Activated CD8-positive, alpha-beta memory T cell treated with anti-CD3 and anti-CD28 coated beads, Interleukin-2, amount 10 ng/mL, durations not matched to agents 7 days and 5 days (primary cell): ENCODE results near the gene CADM1. TPM values are rescaled to one million over a fixed set of nuclear protein-coding genes. Genes with fewer than 3 reads are reported as not detected.
A peak's percentile ranks its signal among the peaks of the same experiment; 100 is the strongest.

Experiments
- ATAC-seq: fragments of 150-1000 bp; cut with Tn5 transposase; one replicate; pipeline ENCODE4 v1.10.0; 2021; ENCODE audit warnings: moderate library complexity
- CTCF ChIA-PET: fragments of 350-600 bp; sonication (Branson Sonifier 250); formaldehyde crosslinking; loops from one replicate; lab custom pipeline; 2021; ENCODE audit warnings: antibody characterized with exemption; lab: Charles Lee
- DNase-seq: peaks from one replicate; pipeline ENCODE4 v3.0.0-alpha.2; 2020
- H3K27ac Mint-ChIP-seq: one replicate; pipeline ENCODE4 v1.8.0; 2021; ENCODE audit warnings: mild to moderate bottlenecking, mixed read lengths
- H3K27me3 Mint-ChIP-seq: one replicate; pipeline ENCODE4 v1.8.0; 2021; ENCODE audit warnings: mixed read lengths
- H3K36me3 Mint-ChIP-seq: one replicate; pipeline ENCODE4 v1.8.0; 2021; ENCODE audit warnings: mild to moderate bottlenecking, mixed read lengths
- H3K4me1 Mint-ChIP-seq: one replicate; pipeline ENCODE4 v1.8.0; 2021; ENCODE audit warnings: mixed read lengths
- H3K4me3 Mint-ChIP-seq: one replicate; pipeline ENCODE4 v1.8.0; 2021; ENCODE audit warnings: mild to moderate bottlenecking, moderate library complexity, mixed read lengths
- H3K9me3 Mint-ChIP-seq: one replicate; pipeline ENCODE4 v1.8.0; 2022; ENCODE audit warnings: low read depth, mixed read lengths
- total RNA-seq, 2 experiments: library from RNA; stranded (reverse); gene quantifications; one replicate each; pipeline ENCODE4 v1.2.3, GENCODE V29; 2021

CADM1 gene
- total RNA-seq: 1 to 10 TPM in 1 of 2 experiments, under 1 TPM in 1; 0.76 to 1.2 TPM

DNA sequence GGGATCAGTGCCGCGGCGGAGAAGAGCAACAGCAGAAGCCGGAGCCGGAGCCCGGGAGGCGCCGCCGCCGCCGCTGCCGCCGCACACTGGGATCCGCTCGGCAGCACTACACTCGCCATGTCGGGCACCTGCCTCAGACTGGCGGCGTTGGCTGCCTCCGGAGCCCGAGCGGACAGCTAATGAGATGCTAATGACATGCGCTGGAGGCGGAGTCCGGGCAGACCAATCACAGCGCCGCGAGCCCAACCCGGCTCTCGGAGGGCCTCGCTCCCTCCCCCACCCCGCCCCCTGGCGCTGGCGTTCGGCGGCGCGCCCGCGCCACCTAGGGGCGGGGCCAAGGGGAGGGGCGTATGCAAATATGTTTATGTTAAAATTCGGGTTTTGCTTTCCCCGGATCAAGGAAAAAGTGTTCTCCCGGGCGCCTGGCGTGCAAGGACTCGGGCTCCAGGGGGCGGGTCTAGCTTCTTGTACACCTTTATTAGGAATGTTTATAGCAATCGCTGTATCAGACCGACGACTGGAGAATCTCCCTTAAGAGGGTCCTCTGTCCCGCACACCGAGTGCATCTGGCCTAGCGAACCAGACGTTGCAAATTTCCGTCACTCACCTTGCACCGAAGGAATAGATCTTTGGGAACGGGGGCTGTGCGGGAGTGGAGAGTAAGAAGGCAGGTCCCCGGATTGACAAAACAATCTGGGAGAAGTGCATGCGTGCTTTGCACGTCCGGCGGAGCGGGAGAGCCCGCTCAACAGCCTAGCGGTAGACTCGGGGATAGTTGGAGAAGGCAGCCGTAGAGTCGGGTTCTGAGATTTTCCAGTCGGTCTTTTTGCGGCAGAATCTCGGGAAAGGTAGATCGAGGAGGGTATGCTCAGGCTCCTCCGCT lies at the start of gene CADM1:
Gene CADM1, minus strand, starts transcription at position 140 of the 883 bp plus-strand sequence.
- H3K4me1 Mint-ChIP-seq: peaks cover 5% of the 10 kb centered on the region
- peak within 1 kb of the TSS; percentile 58 for H3K4me3 Mint-ChIP-seq
- DNase-seq (peak; percentile 79), ATAC-seq (peak; percentile 92)
- H3K9me3 Mint-ChIP-seq: no peaks in the 10 kb centered on the region
- peak within 1 kb of the TSS; percentile 7 for H3K27ac Mint-ChIP-seq
- CTCF ChIA-PET: no interaction called here
- peaks cover 28% of the 10 kb centered on the region for H3K27me3 Mint-ChIP-seq
- H3K36me3 Mint-ChIP-seq: no peaks in the 10 kb centered on the region

DNA sequence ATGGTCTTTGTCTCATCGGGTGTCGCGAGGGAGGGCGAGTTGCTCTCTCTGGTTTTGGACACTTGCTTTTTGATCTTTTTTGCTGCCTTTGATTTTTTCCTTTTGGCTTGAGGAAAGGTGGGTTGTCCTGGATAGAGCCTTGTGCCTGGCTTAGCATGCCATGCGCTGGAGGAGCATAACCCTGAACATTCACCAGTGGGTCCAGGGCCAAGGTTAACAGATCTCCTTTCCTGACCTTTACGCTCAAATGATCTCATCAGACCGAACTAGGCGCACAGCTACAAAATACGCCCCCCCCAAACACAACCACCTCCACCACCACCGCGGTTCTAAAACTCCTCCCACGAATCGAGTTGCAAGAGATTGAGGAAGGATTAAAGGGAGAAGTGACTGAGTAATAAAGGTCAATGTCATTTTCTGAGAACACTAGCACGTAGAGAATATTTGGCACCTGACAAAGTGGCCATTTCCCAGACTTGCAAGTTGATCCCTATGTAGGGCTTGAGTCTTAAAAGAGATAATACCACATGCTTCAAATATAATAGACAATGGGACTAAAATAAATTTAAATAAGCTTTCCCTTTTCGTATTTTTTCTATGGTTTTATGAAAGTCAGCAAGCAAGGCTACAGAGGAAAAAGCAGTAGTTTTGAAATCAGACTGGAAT lies 48.7 kb upstream of the CADM1 start:
- Mint-ChIP-seq H3K27me3 (no peaks in the 10 kb centered on the region), H3K4me1 (no peaks in the 10 kb centered on the region), H3K4me3 (no peak overlapping the region), H3K36me3 (no peaks in the 10 kb centered on the region), H3K27ac (no peak overlapping the region), H3K9me3 (no peaks in the 10 kb centered on the region)
- DNase-seq: no peak
- ATAC-seq: no peak
- CTCF ChIA-PET: no interaction called here

DNA sequence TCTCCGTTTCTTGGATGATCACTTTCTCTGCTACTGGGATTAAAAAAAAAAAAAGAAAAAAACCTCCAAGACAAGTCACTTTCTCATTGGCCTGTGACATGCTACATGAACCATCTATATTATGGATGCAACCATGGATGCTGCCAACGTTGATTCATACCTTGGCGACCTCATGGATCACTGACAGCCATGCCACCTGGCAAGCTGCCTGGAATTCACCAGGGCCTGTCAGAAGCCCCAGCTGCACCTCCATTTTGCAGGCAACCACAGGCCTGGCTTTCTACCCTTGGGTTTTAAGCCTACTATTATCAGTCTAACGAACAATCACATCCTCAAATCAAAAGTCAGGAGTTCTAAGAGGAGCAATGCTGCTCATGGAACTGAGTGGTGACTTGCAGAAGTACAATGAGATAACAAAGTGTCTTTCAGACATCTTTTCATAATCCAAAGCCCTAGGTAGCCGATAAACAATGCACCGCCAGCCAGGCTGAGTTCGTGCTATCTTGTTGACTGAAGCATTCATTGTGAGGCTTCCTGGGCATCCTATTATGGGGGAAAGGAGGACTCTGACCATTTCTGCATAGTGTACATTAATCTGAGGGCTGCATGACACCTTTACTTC lies 48.0 kb upstream of the CADM1 start:
- CTCF ChIA-PET: no interaction called here
- no peak overlapping the region for H3K4me3 Mint-ChIP-seq
- ATAC-seq (no peak), DNase-seq (no peak)
- H3K4me1 Mint-ChIP-seq: no peaks in the 10 kb centered on the region
- no peaks in the 10 kb centered on the region for H3K27me3 Mint-ChIP-seq
- H3K36me3 Mint-ChIP-seq: no peaks in the 10 kb centered on the region
- H3K27ac Mint-ChIP-seq: no peak overlapping the region
- H3K9me3 Mint-ChIP-seq: peaks cover 2% of the 10 kb centered on the region

GRCh38 chr11:115550291-115551059 lies 46.3 kb upstream of the CADM1 start:
- ATAC-seq: no peak
- Mint-ChIP-seq H3K27me3 (no peaks in the 10 kb centered on the region), H3K4me3 (no peak overlapping the region), H3K4me1 (no peaks in the 10 kb centered on the region), H3K9me3 (peaks cover 2% of the 10 kb centered on the region), H3K27ac (no peak overlapping the region), H3K36me3 (no peaks in the 10 kb centered on the region)
- no peak for DNase-seq
- CTCF ChIA-PET: no interaction called here

GRCh38 chr11:115548878-115549528 lies 44.8 kb upstream of the CADM1 start:
- Mint-ChIP-seq H3K36me3 (no peaks in the 10 kb centered on the region), H3K4me3 (no peak overlapping the region), H3K4me1 (no peaks in the 10 kb centered on the region), H3K27ac (no peak overlapping the region), H3K27me3 (no peaks in the 10 kb centered on the region), H3K9me3 (peaks cover 2% of the 10 kb centered on the region)
- DNase-seq (no peak), ATAC-seq (no peak)
- CTCF ChIA-PET: no interaction called here

DNA sequence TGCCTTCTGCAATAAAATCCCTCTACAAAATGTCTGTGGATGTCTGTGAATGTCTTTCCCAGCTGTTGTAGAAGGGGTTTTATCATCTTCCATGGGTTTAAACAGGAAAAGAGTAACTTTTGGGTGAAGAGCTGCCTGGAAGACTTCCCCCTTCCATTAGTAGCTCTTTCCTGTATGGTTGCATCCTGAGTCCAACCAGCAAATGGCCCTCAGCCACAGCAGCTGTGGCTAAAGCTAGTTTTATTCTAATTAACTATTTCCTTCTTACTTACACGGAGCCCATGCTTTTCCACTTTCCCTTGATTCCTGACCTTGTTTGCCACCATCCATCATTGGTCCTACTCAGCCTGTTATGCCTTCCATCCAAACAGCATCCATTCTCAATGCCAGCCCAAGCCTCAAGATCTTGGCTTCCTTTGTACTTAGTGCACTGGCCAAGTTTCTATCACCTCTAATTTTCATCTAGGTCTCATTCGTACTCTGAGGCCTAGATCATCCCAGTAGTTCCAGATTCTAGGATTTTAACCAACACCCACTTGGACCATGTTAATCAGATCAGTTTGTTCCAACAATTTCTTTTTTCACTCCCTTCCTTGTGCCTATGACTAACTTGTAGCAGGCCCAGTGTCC lies 41.5 kb upstream of the CADM1 start:
- Mint-ChIP-seq H3K4me1 (no peaks in the 10 kb centered on the region), H3K27ac (no peak overlapping the region), H3K36me3 (no peaks in the 10 kb centered on the region), H3K9me3 (peaks cover 2% of the 10 kb centered on the region), H3K4me3 (no peak overlapping the region), H3K27me3 (no peaks in the 10 kb centered on the region)
- CTCF ChIA-PET: no interaction called here
- ATAC-seq (no peak), DNase-seq (no peak)

GRCh38 chr11:115544422-115544948 lies 40.3 kb upstream of the CADM1 start:
- H3K36me3 Mint-ChIP-seq: no peaks in the 10 kb centered on the region
- H3K9me3 Mint-ChIP-seq: peaks cover 2% of the 10 kb centered on the region
- ATAC-seq (no peak), DNase-seq (no peak)
- no peak overlapping the region for H3K27ac Mint-ChIP-seq
- no peaks in the 10 kb centered on the region for H3K27me3 Mint-ChIP-seq
- no peaks in the 10 kb centered on the region for H3K4me1 Mint-ChIP-seq
- H3K4me3 Mint-ChIP-seq: no peak overlapping the region
- CTCF ChIA-PET: no interaction called here

DNA sequence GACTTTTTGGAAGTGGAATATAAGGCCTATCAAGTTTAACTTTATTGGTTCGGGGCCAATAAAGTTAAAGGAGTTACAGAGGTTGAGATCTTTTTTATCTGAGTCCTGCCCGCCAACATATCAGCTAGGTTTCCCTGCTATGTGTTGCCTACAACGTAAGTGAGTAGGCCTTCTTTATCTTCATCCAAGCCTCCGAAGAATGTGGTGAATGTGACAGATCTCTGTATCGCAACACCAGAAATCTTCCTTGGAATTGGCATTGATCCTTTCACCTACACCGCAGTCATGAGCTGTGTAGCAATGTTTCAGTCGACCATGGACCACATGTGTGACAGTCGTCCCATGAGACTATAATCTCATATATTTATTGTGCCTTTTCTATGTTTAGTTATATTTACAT lies 37.3 kb upstream of the CADM1 start:
- ATAC-seq: no peak
- CTCF ChIA-PET: no interaction called here
- no peak for DNase-seq
- Mint-ChIP-seq H3K9me3 (no peaks in the 10 kb centered on the region), H3K4me3 (no peak overlapping the region), H3K36me3 (no peaks in the 10 kb centered on the region), H3K27ac (no peak overlapping the region), H3K4me1 (no peaks in the 10 kb centered on the region), H3K27me3 (no peaks in the 10 kb centered on the region)

DNA sequence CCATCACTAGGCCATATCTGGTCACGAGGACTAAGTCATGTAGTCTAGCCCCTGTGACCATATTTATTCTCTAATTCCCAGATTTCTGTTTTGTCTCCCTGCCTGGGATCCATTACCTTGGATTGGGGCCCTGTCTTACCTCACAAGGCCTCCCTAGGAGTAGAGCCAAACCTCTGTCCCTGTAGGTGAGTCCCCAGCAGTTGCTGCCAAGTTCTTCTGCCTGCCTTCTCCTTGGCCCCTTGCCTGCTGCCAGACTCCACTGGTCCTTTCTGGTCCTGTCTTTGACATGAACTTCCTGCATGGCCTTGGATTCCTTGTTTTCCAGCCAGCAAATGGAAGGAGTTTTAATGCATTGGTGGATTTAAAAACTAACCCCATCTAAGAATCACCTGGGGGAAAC lies 35.6 kb upstream of the CADM1 start:
- Mint-ChIP-seq H3K4me3 (no peak overlapping the region), H3K9me3 (no peaks in the 10 kb centered on the region), H3K27ac (no peak overlapping the region), H3K36me3 (no peaks in the 10 kb centered on the region), H3K27me3 (no peaks in the 10 kb centered on the region), H3K4me1 (no peaks in the 10 kb centered on the region)
- DNase-seq (no peak), ATAC-seq (no peak)
- CTCF ChIA-PET: no interaction called here

GRCh38 chr11:115535781-115536180 lies 31.6 kb upstream of the CADM1 start:
- no peak overlapping the region for H3K27ac Mint-ChIP-seq
- no peak for DNase-seq
- no peak for ATAC-seq
- H3K36me3 Mint-ChIP-seq: no peaks in the 10 kb centered on the region
- CTCF ChIA-PET: no interaction called here
- H3K27me3 Mint-ChIP-seq: no peaks in the 10 kb centered on the region
- no peaks in the 10 kb centered on the region for H3K9me3 Mint-ChIP-seq
- H3K4me1 Mint-ChIP-seq: no peaks in the 10 kb centered on the region
- no peak overlapping the region for H3K4me3 Mint-ChIP-seq

GRCh38 chr11:115530752-115531151 lies 26.5 kb upstream of the CADM1 start:
- H3K9me3 Mint-ChIP-seq: no peaks in the 10 kb centered on the region
- CTCF ChIA-PET: no interaction called here
- H3K27me3 Mint-ChIP-seq: no peaks in the 10 kb centered on the region
- no peaks in the 10 kb centered on the region for H3K4me1 Mint-ChIP-seq
- no peak overlapping the region for H3K4me3 Mint-ChIP-seq
- DNase-seq (no peak), ATAC-seq (no peak)
- H3K27ac Mint-ChIP-seq: no peak overlapping the region
- H3K36me3 Mint-ChIP-seq: no peaks in the 10 kb centered on the region

DNA sequence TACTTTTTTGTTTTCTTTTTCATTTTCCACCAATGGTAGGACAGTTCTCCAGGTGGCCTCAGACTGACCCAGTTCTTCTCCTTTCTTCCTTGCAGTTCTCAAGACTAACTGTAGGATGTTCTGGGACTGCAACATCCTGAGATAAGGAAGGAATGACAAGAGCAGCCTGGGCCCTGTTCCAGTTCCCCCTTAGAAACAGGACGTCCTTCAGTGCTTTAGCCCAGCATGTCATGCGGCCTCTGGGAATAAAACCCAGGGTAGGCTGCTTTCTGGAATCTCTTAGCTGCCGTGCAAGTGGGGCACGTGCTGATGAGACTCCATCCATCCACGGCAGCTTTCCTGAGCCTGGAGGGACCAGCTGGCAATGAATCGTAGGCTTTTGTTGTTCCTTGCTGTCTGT lies 24.0 kb upstream of the CADM1 start:
- Mint-ChIP-seq H3K4me1 (no peaks in the 10 kb centered on the region), H3K9me3 (no peaks in the 10 kb centered on the region), H3K4me3 (no peak overlapping the region), H3K27me3 (no peaks in the 10 kb centered on the region), H3K27ac (no peak overlapping the region), H3K36me3 (no peaks in the 10 kb centered on the region)
- DNase-seq (no peak), ATAC-seq (no peak)
- CTCF ChIA-PET: no interaction called here
